GM23248 (cell line): ENCODE data around the gene SERPINA4. TPM values are rescaled to one million over a fixed set of nuclear protein-coding genes. Genes with fewer than 3 reads are reported as not detected.

ENCODE experiments used
- DNase-seq: peaks from one replicate; pipeline ENCODE4 v3.0.0-alpha.2; 2015
- H2AFZ ChIP-seq: fragments of 200-600 bp; sonication (generic); 2 replicates; pipeline ENCODE4 v1.6.1; 2016; ENCODE audit warnings: antibody characterized with exemption
- H3F3A ChIP-seq: fragments of 200-600 bp; sonication (generic); 2 replicates; pipeline ENCODE4 v1.6.1; 2016; ENCODE audit warnings: mild to moderate bottlenecking, antibody characterized with exemption, mixed run types; ENCODE audit not compliant: insufficient read depth
- H3K27ac ChIP-seq: fragments of 200-600 bp; sonication (generic); 2 replicates; pipeline ENCODE4 v1.5.1; 2016; ENCODE audit warnings: mild to moderate bottlenecking
- H3K27me3 ChIP-seq: fragments of 200-600 bp; sonication (generic); replicated peaks from 2 replicates; pipeline ENCODE4 v1.6.1; 2016; ENCODE audit warnings: mild to moderate bottlenecking; ENCODE audit not compliant: insufficient read depth
- H3K36me3 ChIP-seq: fragments of 200-600 bp; sonication (generic); 2 replicates; pipeline ENCODE4 v1.6.1; 2016; ENCODE audit warnings: low read depth, mild to moderate bottlenecking
- H3K4me1 ChIP-seq: fragments of 200-600 bp; sonication (generic); 2 replicates; pipeline ENCODE4 v1.6.1; 2016; ENCODE audit warnings: mild to moderate bottlenecking; ENCODE audit not compliant: insufficient read depth
- H3K4me2 ChIP-seq: fragments of 200-600 bp; sonication (generic); one replicate; pipeline ENCODE4 v1.6.1; 2016; ENCODE audit warnings: mild to moderate bottlenecking; ENCODE audit not compliant: unreplicated experiment
- H3K4me3 ChIP-seq: fragments of 200-600 bp; sonication (generic); 2 replicates; pipeline ENCODE4 v1.5.1; 2016; ENCODE audit warnings: mild to moderate bottlenecking
- H3K79me2 ChIP-seq: fragments of 200-600 bp; sonication (generic); 2 replicates; pipeline ENCODE4 v1.6.1; 2016; ENCODE audit warnings: mild to moderate bottlenecking; ENCODE audit not compliant: insufficient read depth
- H3K9ac ChIP-seq: fragments of 200-600 bp; sonication (generic); 2 replicates; pipeline ENCODE4 v1.6.1; 2016; ENCODE audit warnings: mild to moderate bottlenecking
- H3K9me2 ChIP-seq: fragments of 200-600 bp; sonication (generic); 2 replicates; pipeline ENCODE4 v1.6.1; 2016; ENCODE audit warnings: mixed run types, mild to moderate bottlenecking, moderate library complexity; ENCODE audit not compliant: insufficient read depth
- H3K9me3 ChIP-seq: fragments of 200-600 bp; sonication (generic); one replicate; pipeline ENCODE4 v1.6.1; 2017; ENCODE audit warnings: low read depth
- H4K20me1 ChIP-seq: fragments of 200-600 bp; sonication (generic); 2 replicates; pipeline ENCODE4 v1.6.0; 2016; ENCODE audit not compliant: insufficient read depth
- EZH2 ChIP-seq: fragments of 200-600 bp; sonication (generic); IDR thresholded peaks from 2 replicates; pipeline ENCODE4 v1.6.1; 2018; ENCODE audit warnings: antibody characterized with exemption, mild to moderate bottlenecking; ENCODE audit not compliant: insufficient read depth, poor library complexity, severe bottlenecking
- EZH2phosphoT487 ChIP-seq: fragments of 200-600 bp; sonication (generic); IDR thresholded peaks from 2 replicates; pipeline ENCODE4 v1.6.1; 2018; ENCODE audit warnings: antibody characterized with exemption, moderate library complexity, mild to moderate bottlenecking, low read depth; ENCODE audit not compliant: insufficient read depth
- WGBS, 2 experiments: methylation state at CpG; one replicate each; pipeline ENCODE4 v1.1.6; 2015 to 2017; ENCODE audit warnings: low lambda C conversion rate in 2 of 2, low coverage in 1 of 2; ENCODE audit errors: missing lambda C conversion rate in 2 of 2; 5-methylcytosine and 5-hydroxymethylcytosine counted together
- in situ Hi-C: fragments of 300-500 bp; cut with MboI; formaldehyde crosslinking; loops from 2 replicates; pipeline ENCODE4 v1.15.0; 2020
- polyA plus RNA-seq: library from polyadenylated mRNA; unstranded; fragments of >200 nt; fragmentation: Nextera tagmentation; extraction: Ambion mirVana; gene quantifications from 2 replicates; pipeline ENCODE4 v1.2.1, GENCODE V29; 2016
- total RNA-seq: library from RNA; depleted of rRNA; stranded (reverse); fragments of >200 nt; shearing (Covaris generic); gene quantifications from 2 replicates; pipeline ENCODE4 v1.2.3, GENCODE V29; 2014

SERPINA4 gene
- total and polyA plus RNA-seq, 2 experiments from 2014 or later: not detected

DNA sequence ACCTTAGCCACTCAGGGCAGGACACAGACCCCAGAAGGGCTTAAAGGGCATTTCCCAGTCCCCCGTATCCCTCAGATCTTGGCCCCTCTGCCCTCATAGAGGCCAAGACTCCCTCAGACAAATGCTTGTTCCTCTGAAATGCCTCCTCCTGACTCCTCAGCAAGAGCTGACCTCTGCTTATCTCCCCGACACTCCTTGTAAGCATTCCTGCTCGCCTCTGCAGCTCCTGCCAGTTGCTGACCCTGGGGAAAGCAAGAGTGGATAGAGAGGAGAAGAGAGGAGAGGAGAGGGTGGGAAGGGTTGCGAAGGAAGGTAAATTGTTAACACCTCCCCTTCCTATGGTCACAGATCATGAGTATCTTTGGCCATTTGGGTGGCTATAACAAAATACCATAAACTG, 27.1 kb downstream of the SERPINA4 start:
- H3K27me3 ChIP-seq: peaks cover 11% of the 10 kb centered on the region; the same call in 1 of the 2 replicates
- no peak for TF ChIP-seq EZH2phosphoT487
- TF ChIP-seq EZH2: no peak
- H3F3A ChIP-seq: no peaks in the 10 kb centered on the region
- H3K4me1 ChIP-seq: no peaks in the 10 kb centered on the region
- H3K9ac ChIP-seq: no peak overlapping the region
- no peak overlapping the region for H2AFZ ChIP-seq
- no peaks in the 10 kb centered on the region for H3K9me2 ChIP-seq
- H3K27ac ChIP-seq: no peak overlapping the region
- no peaks in the 10 kb centered on the region for H3K36me3 ChIP-seq
- no peaks in the 10 kb centered on the region for H3K79me2 ChIP-seq
- no peak overlapping the region for H3K4me3 ChIP-seq
- no peak for DNase-seq
- no peaks in the 10 kb centered on the region for H4K20me1 ChIP-seq
- 43 to 45% methylated on average over 4 of the region's 4 CpGs for WGBS, 2 experiments
- in situ Hi-C loops: no loop called here
- no peak overlapping the region for H3K4me2 ChIP-seq
- H3K9me3 ChIP-seq: no peaks in the 10 kb centered on the region

DNA sequence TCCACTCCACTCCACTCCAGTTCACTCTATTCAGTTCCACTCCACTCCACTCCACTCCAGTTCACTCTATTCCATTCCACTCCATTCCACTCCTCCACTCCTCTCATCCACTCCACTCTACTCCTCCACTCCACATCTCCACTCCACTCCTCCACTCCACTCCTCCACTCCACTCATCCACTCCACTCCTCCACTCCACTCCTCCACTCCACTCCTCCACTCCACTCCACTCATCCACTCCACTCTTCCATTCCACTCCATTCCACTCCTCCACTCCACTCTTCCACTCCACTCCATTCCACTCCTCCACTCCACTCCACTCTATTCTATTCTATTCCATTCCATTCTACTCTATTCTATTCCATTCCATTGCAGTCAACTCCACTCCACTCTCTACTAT, 29.8 kb downstream of the SERPINA4 start:
- no peaks in the 10 kb centered on the region for H3K9me2 ChIP-seq
- no peak overlapping the region for H3K27ac ChIP-seq
- in situ Hi-C loops: no loop called here
- DNase-seq: no peak
- no peak overlapping the region for H3K4me3 ChIP-seq
- H4K20me1 ChIP-seq: no peaks in the 10 kb centered on the region
- no peaks in the 10 kb centered on the region for H3K36me3 ChIP-seq
- no peaks in the 10 kb centered on the region for H3K9me3 ChIP-seq
- no peaks in the 10 kb centered on the region for H3K4me1 ChIP-seq
- H3K27me3 ChIP-seq: peaks cover 11% of the 10 kb centered on the region; the same call in 1 of the 2 replicates
- no peak overlapping the region for H2AFZ ChIP-seq
- no peak overlapping the region for H3K9ac ChIP-seq
- no peak overlapping the region for H3K4me2 ChIP-seq
- no peak for TF ChIP-seq EZH2
- no peak for TF ChIP-seq EZH2phosphoT487
- H3F3A ChIP-seq: no peaks in the 10 kb centered on the region
- H3K79me2 ChIP-seq: no peaks in the 10 kb centered on the region

DNA sequence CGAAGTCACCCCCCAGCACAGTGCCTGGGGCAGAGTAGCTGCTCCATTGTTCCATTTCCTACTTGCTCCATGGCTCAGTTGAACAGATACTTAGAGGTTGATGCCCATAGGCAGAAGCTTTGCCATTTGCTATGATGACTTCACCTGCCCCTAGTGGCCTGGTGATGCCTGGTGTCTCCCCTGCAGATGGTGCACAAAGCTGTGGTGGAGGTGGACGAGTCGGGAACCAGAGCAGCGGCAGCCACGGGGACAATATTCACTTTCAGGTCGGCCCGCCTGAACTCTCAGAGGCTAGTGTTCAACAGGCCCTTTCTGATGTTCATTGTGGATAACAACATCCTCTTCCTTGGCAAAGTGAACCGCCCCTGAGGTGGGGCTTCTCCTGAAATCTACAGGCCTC, 30.6 kb downstream of the SERPINA4 start:
- no peak overlapping the region for H2AFZ ChIP-seq
- no peaks in the 10 kb centered on the region for H3K9me2 ChIP-seq
- H4K20me1 ChIP-seq: no peaks in the 10 kb centered on the region
- TF ChIP-seq EZH2phosphoT487 (no peak), EZH2 (no peak)
- in situ Hi-C loops: no loop called here
- H3K27ac ChIP-seq: no peak overlapping the region
- H3K9ac ChIP-seq: no peak overlapping the region
- DNase-seq: no peak
- peaks cover 11% of the 10 kb centered on the region; the same call in 1 of the 2 replicates for H3K27me3 ChIP-seq
- 62 to 66% methylated on average over 8 of the region's 8 CpGs for WGBS, 2 experiments
- no peaks in the 10 kb centered on the region for H3K79me2 ChIP-seq
- no peaks in the 10 kb centered on the region for H3F3A ChIP-seq
- no peaks in the 10 kb centered on the region for H3K4me1 ChIP-seq
- no peaks in the 10 kb centered on the region for H3K36me3 ChIP-seq
- H3K9me3 ChIP-seq: no peaks in the 10 kb centered on the region
- no peak overlapping the region for H3K4me3 ChIP-seq
- no peak overlapping the region for H3K4me2 ChIP-seq

DNA sequence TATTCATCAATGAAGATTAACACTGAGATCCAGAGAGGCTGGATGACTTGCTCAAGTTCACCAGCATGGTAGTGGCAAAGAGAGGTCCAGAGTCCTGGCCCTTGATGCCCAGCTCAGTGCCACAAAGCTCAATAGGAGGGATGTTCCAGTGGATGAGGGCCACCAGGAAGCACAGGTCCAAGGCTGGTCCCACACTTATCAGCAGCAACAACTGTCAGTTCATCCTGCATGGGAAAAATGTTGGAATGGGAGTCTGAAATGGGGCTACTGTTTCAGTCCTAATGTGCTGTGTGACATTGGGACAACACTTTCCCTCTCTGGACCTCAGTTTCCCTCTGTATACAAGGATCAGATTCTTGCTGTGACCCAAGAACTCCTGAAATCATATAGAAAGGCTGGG, 31.2 kb downstream of the SERPINA4 start:
- no peaks in the 10 kb centered on the region for H3K79me2 ChIP-seq
- H4K20me1 ChIP-seq: no peaks in the 10 kb centered on the region
- H3K4me1 ChIP-seq: no peaks in the 10 kb centered on the region
- H3K9ac ChIP-seq: no peak overlapping the region
- no peaks in the 10 kb centered on the region for H3K9me2 ChIP-seq
- no peak overlapping the region for H3K4me3 ChIP-seq
- no peak overlapping the region for H2AFZ ChIP-seq
- DNase-seq: no peak
- no peak for TF ChIP-seq EZH2phosphoT487
- TF ChIP-seq EZH2: no peak
- H3K9me3 ChIP-seq: no peaks in the 10 kb centered on the region
- no peak overlapping the region for H3K27ac ChIP-seq
- no peaks in the 10 kb centered on the region for H3F3A ChIP-seq
- no peak overlapping the region for H3K4me2 ChIP-seq
- H3K36me3 ChIP-seq: no peaks in the 10 kb centered on the region
- H3K27me3 ChIP-seq: peaks cover 11% of the 10 kb centered on the region; the same call in 1 of the 2 replicates
- in situ Hi-C loops: no loop called here

DNA sequence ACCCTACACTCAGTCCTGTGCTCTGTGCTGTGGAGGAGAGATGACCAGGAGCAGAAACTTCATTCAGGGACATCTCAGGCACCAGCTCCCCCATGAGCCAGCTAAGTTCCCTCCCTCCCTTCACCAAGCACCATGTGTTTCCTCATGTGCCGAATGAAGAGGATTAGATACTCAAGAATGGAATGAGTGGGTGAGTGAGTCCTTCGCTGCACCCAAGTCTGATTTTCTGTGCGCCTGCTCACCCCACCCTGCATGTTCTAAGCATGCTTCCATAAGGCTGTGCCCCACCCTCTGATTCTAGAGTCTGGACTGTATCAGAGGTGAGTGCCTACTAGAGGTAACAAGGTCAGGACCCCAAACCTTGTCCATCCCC, 32.1 kb downstream of the SERPINA4 start:
- no peaks in the 10 kb centered on the region for H3K9me3 ChIP-seq
- H3K79me2 ChIP-seq: no peaks in the 10 kb centered on the region
- no peak overlapping the region for H3K9ac ChIP-seq
- H3K9me2 ChIP-seq: no peaks in the 10 kb centered on the region
- no peak overlapping the region for H3K4me2 ChIP-seq
- no peak overlapping the region for H3K27ac ChIP-seq
- TF ChIP-seq EZH2 (no peak), EZH2phosphoT487 (no peak)
- in situ Hi-C loops: no loop called here
- no peaks in the 10 kb centered on the region for H3K4me1 ChIP-seq
- 37 to 56% methylated on average over 3 of the region's 3 CpGs for WGBS, 2 experiments
- peak; percentile 40 for DNase-seq
- H3F3A ChIP-seq: no peaks in the 10 kb centered on the region
- H3K4me3 ChIP-seq: no peak overlapping the region
- no peak overlapping the region for H2AFZ ChIP-seq
- H3K36me3 ChIP-seq: no peaks in the 10 kb centered on the region
- peaks cover 11% of the 10 kb centered on the region; the same call in 1 of the 2 replicates for H3K27me3 ChIP-seq
- H4K20me1 ChIP-seq: no peaks in the 10 kb centered on the region
